HG02981 (cell line): ENCODE measurements around the gene FHAD1.
"Not testable (repeated sequence)": the region's sequence is repeated elsewhere in the genome, so short reads cannot be mapped to it uniquely, and the experiment has no call there.

Source experiments
- ATAC-seq: cut with Tn5 transposase; IDR thresholded peaks from one replicate; pipeline ENCODE4 v1.9.1; 2021; ENCODE audit warnings: mild to moderate bottlenecking, moderate library complexity; ENCODE audit not compliant: unreplicated experiment

The FHAD1 gene

GRCh38 chr1:15275921-15276683 is 29.1 kb downstream of the FHAD1 start:
- no peak for ATAC-seq

DNA sequence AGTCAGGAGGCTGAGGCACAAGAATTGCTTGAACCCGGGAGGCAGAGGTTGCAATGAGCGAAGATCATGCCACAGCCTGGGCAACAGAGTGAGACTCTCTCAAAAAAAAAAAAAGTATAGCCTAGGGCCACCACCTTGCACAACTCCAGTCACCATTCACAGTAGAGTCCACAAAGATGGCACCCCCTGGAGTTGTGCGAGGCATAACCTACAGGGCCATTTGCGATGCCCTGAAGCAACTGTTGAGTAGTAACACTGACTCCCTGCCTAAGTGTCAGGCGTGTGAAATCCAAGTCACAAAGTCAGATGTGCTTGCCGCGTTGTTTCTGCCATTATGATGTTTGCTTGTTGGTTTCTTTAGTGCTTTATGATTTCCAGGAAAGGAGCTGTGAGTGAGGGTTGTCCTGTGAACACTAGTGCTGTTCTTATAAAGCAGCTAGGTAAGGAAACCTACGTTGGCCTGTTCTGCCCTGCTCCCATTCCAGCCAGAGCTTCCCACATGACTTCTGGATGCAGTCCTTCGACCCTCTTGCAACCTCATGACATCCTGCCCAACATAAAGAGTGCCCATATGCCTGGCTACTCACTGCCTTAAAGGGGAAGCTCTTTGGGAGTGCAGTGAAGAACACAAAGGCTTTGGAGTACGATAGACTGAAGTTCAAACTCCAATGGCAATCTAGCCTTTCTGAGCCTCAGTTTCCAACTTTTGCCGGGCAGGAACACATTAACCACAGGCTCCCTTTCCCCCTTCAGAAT is 29.8 kb downstream of the FHAD1 start:
- ATAC-seq, result no peak

DNA sequence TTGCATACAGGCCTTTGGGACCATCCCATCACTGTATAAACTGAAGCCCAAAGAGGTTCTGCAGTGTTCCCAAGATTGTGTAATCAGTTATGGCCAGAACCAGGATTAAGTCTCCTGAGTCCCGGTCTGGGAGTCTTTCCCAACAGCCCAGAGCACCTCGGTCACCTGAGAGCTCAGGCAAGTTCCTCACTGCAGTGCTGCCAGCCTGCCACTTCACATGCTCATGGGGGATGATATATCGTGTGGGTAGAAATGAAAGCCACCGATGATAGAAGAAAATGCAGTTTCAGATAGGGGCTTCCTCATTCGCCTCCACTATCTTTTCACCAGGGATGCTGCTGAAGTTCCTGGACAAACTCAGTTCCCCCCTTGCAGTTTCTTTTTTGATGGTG is 30.4 kb downstream of the FHAD1 start:
- ATAC-seq, result no peak

- no peak for ATAC-seq
These were observed 30.9 kb downstream of the FHAD1 start for GRCh38 chr1:15277933-15278332.

- ATAC-seq, result no peak
These were observed 32.7 kb downstream of the FHAD1 start for GRCh38 chr1:15279576-15280230.

GRCh38 chr1:15280416-15280815 is 33.4 kb downstream of the FHAD1 start:
- ATAC-seq, result no peak

DNA sequence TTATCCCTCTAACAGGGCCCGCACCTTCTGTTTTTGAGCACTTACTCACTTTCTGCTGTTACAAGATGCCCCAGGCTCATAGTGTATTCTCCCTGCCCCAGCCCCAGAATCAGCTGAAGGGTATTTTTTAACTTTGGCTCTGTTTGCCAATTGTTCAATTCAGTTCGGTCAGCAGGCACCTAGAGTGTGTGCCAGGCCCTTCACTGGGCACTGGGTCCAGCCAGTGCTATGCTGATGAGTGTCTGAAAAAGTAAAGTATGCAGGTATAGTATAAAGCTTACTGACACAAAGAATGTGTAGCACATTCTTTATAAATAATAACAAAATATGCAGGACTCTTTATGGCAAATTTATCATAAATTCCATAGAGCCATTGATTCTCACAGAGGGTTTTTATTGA is 35.0 kb downstream of the FHAD1 start:
- no peak for ATAC-seq

GRCh38 chr1:15282810-15283474 is 35.9 kb downstream of the FHAD1 start:
- ATAC-seq, result no peak

DNA sequence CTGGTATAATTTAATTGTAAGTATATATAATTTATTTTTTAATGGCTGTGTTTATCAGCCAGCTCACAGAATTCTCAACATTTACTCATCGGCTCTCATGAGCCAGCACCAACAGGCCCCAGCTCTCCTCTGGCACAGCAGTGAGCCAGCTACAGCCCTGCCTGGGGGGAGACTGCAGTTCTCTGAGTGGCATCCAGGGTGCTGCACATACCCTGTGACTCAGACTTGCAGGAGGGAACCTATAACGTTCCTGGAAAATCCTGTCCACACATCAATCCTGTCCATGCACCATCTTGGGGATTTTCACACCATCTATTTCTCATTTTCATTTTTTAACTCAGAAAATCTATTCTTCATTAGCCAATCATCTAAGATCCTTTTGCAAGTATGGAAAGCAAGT is 36.5 kb downstream of the FHAD1 start:
- ATAC-seq, result no peak

DNA sequence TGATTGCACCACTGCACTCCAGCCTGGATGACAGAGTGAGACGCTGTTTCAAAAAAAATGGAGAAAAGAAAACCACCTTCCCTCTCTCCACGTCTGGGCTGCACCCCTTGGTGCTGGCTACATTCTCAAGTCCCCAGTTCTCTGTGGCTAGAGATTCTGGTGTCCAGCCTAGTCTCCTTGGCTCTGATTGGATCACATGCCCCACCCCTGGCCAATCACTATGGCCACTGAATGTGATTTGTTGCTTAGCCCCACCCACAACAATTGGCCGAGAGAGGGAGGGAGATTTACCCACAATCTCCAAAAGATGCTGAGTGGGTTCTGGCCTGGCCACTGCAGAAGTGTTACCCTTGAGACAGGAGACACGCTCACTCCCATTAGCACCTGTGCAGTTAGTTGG is 39.4 kb downstream of the FHAD1 start:
- ATAC-seq, result no peak

- no peak for ATAC-seq
These were observed 40.3 kb downstream of the FHAD1 start for GRCh38 chr1:15287035-15287979.

GRCh38 chr1:15288173-15288926 is 41.3 kb downstream of the FHAD1 start:
- no peak for ATAC-seq

DNA sequence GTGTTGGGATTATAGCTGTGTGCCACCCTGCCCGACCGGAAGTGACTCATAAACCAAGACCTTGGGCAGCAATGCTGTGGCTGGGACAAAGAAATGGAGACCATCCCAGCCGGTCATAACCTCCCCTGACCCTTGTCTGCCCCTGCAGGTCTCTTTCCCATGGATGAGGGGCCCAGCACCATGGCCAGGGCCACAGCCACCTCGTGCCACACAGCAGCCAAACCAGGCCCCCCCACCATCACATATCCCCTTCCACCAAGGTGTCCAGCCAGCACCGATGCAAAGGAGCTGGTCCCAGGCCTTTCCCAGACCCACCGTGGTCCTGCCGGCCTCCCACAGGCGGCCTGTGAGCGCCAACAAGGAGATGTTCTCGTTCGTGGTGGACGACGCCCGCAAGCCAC is 42.2 kb downstream of the FHAD1 start:
- no peak for ATAC-seq

DNA sequence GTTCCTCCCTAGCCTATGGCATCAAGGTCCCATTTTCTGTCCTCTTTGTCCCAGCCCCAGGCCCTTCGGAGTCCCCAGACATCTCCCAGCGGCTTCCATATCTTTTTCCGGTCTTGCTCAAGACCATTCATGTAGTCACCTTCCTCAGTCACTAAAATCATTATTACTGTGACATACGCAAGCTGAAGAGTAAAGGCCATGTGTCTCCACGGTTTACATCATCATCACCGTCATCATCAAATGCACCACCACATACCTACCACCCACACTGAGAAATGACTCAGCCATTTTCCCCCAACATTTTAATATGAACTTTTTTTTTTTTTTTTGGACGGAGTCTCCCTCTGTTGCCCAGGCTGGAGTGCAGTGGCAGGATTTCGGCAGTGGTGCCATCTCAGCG is 43.4 kb downstream of the FHAD1 start:
- no peak for ATAC-seq

DNA sequence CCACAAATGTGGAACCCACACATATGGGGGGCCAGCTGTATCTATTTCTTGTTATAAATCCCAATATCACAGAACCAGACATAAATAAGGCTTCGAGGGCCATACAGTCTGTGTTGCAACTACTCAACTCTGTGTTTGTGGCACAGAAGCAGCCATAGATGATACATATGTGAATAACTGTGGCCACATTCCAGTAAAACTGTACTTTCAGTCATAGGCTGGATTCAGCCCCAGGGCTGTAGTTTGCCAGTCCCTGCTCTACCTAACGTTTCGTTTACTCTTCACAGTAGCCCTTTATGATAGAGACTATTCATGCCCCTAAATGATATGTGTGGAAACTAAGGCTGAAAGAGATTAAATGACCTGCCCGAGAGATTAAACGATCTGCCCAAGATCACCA is 48.7 kb downstream of the FHAD1 start:
- ATAC-seq, result no peak

DNA sequence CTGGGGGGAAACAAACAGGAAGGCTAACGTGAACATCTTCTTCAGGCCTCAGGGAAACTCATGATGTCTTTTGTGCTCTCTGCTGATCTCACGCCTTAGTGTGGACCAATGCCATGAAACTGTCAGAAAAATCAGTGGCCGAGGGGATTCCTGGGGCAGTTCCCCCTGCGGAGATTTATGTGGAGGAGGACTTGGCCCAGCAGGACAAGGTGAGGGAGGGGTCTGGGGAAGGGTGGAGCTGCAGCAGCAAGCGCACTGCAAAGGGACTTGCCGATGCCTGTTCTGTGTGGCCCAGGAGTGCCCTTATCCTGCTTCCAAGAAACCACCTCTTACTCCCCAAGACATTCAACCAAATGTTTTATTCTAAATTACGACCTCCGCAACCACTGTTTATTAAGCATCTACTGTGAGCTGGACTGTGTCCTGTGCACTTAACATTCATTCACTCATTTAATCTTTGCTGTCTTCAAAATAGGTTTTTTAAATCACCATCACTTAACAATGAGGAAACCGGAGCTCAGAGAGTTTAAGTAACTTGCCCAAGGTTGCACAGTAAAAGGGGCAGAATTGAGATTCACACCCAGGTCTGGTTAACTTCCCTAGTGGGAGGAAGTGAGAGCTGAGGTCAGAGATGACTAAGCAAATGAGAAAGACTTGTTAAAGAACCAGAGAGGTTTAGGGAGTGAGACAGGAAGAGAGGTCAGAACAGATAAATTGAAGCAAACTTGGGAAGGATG is 49.7 kb downstream of the FHAD1 start:
- no peak for ATAC-seq

- not testable (repeated sequence) for ATAC-seq
These were observed 51.0 kb downstream of the FHAD1 start for GRCh38 chr1:15297975-15298374.

DNA sequence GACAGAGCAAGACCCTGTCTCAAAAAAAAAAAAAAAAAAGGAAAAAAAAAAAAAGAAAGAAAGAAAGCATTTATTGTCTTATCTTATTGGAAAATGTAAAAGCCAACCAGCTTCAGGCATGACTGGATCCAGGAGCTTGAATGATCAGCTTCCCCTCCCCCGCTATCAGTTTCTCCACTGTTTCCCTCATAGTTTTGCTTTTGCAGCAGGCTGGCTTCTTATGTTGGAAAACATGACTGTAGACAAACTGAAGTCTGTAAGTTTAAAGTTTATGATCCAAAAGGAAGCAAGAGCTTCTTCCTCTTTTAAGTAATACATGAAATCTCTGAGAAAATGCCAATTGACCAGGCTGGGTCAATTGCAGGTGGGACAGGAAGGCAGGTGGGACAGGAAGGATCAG is 52.2 kb downstream of the FHAD1 start:
- ATAC-seq, result no peak

DNA sequence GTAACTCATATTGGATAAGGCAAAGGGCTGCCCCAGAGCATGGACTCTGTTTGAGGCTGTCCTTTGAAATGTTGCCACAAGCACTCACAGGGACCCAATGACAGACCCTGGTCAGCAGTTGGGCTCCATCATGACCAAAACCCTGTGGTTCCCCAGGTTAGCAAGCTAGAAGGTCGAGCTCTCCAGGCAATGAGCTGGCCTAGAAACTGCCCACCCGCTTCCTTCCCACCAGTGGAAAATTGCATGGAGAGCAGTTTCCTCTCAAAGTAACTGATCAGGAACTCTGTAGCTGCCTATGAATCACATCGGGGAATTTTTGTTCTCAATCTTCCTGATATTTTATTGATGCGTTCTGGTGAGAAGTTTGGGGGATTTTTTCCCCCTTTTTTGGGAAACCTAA is 52.8 kb downstream of the FHAD1 start:
- ATAC-seq, result no peak
